HG02870 (cell line): ENCODE data around the gene ARHGDIA.

Experiments used
- ATAC-seq: cut with Tn5 transposase; IDR thresholded peaks from one replicate; pipeline ENCODE4 v1.9.1; 2021; ENCODE audit warnings: mild to moderate bottlenecking, moderate library complexity; ENCODE audit not compliant: unreplicated experiment

The ARHGDIA gene

GRCh38 chr17:81828656-81829055 is 42.5 kb downstream of the ARHGDIA start:
- ATAC-seq: no peak

DNA sequence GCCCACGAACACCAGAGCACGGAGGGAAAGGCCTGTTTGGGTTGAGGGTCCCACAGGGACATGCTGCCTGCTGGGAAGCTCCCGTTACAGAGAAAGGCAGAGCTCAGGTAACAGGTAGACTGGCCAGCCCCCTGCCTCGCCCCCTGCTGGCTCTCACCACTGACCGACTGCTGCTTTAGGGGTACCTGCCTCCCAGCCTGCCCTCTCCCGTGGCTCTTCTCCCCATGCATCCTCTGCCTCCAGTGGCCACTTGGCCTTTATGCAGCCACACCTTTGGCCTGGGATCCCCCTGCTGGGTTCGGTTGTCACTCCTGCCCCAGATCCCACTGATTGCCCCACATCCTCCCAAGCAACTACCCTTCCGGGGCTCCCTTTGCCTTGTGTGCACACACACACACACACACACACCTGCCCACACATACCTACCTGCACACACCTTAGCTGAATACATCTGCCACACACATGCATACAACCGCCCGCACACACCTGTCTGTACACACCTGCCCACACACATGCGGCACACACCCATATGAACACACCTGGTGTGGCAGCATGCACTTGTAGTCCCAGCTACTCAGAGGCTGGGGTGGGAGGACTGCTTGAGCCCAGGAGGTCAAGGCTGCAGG is 45.2 kb downstream of the ARHGDIA start:
- no peak for ATAC-seq

DNA sequence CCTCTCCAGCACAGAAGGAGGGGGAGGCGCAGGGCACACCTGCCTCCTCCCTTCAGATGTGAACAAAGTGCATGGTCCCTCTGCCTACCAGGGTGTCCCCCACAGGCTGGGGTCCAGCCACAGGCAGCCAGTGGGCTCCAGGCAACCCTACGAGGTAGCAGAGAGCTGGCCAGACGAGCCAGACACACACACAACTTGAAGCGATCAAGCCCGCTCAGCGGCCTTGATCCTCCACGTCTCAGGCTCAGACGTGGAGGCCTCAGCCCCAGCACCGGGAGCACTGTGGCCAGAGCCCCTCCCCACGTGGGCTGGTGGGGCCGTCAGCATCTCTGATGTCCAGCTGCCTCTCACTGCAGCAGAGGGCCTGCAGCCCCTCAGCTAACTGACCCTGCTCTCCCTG is 46.5 kb downstream of the ARHGDIA start:
- ATAC-seq: no peak

GRCh38 chr17:81823820-81824550 is 47.2 kb downstream of the ARHGDIA start:
- no peak for ATAC-seq

DNA sequence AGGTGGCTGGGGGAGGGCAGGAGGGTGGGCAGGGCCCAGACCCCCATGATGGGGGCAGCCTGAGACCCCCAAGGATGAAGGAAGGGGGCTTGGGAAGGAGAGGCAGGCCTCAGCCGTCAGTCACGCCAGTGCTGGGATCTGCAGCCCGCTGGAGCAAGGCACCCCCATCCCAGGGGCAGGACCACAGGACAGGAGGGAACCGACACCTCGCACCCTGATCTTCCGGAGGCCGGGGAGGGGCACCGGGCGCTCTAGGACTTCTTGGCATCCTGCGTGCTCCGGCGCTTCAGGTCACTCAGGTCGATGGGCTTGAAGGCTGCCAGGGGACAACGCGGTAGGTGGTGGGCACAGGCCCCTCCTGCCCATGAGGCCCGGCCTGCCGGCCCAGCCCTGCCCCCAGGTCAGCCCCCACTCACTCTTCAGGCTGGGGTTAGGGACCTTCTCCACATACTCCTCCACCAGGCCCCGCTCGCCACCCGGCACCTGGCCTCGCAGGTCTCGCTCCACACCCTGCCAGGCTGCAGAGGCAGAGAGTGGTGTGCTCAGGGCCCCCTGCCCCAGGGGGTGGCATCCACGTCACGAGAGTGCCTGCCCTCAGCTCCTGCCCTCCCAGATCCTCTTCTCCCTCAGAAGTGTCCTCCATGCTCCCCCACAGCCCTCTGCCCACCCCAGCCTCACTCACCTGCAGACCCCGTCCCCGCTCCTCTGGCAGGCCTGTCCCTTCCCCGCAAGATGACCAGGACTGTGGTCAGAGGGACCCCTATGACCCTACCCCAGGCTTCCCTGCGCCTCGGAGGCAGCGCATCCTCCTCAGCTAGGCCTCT is 47.9 kb downstream of the ARHGDIA start:
- no peak for ATAC-seq

DNA sequence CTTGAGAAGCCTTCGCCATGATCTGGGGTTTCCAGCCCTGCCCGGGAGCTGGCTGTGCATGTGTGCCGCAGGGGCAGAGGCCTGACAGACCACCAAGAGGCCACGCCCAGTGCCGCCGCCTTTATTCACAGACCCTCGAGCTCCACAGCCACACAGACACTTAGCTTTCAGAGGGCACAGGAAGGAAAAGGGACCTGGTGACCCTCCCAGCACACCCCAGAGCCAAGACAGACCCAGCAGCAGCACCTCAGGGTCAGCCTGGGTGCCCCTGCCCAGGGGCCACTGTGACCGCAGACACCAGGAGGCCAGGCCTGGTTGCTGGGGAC is 48.9 kb downstream of the ARHGDIA start:
- no peak for ATAC-seq

DNA sequence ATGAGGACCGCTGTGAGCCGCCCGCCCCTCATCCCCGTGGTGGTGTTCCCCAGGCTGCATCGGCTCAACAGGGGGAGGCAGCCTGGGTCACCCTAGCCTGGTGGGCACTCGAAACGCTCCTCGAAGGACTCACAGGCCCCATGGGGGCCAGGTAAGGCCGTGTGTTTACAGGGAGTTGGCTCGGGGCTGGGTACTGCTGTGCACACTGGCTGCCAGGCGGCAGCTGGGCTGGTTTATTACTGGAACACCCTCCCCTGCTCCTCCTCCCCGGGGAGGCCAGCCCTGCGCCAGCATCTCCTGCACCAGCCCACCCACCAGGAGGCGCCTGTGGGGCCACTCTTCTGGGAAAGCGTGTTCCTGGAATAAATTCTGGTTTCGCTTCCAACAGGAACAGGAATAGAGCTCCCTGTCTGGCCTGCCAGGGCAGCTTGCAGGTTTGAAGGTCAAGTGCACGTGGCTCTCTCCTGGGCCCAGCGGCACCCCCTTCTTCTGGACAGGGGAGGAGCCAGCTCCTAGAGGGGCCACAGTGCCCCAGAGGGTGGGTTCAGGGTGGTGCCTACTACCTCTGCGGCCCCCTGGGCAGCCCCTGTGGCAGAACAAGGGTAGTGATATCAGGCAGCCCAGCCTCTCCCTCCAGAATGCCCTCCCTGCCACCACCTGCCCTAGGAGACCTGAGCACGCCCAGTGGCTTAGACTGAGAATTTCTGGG is 49.4 kb downstream of the ARHGDIA start:
- ATAC-seq: no peak

- no peak for ATAC-seq
These were observed 50.0 kb downstream of the ARHGDIA start for GRCh38 chr17:81821147-81821546.

GRCh38 chr17:81819708-81820107 is 51.4 kb downstream of the ARHGDIA start:
- no peak for ATAC-seq

DNA sequence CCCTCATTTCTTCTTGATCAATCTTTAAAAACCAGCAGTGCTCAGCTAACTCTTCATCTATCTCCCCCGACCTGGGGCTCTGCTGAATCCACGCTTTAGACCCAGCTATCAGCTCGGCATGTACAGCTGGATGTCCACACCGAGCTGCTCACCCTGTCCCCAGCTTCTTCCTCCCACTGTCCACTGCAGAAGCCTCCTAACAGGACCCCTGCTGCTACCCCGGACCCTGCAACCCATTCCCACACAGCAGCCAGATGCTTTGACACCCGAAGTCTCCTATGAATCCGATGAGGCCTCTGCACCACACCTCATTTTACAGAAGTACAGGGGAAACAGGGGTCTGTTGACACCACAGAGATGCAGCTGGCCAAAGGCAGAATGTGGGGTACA is 53.4 kb downstream of the ARHGDIA start:
- no peak for ATAC-seq
